ENCODE measurements around the gene FREY1.

Gene FREY1

GRCh38 chr11:45892856-45893255 is 14.2 kb downstream of the FREY1 start:
- Histone ChIP-seq H3K18ac (ENCODE audit: low read length) (no peak overlapping the region), H3K4me2 (ENCODE audit: low read length) (no peak overlapping the region), H3K4ac (ENCODE audit: low read depth, low read length) (no peak overlapping the region), H4K12ac (ENCODE audit: low read depth, low read length) (no peak overlapping the region), H3K23ac (ENCODE audit: low read length) (no peak overlapping the region), H3K27me3 (ENCODE audit: insufficient read depth, low read length) (no peaks in the 10 kb centered on the region), H3K4me3 (ENCODE audit: low read depth, low read length) (no peak overlapping the region), H2BK120ac (ENCODE audit: insufficient read depth, low read length, poor library complexity) (no peak overlapping the region), H4K91ac (ENCODE audit: low read depth, low read length) (no peak overlapping the region), H3K79me2 (ENCODE audit: control insufficient read depth, insufficient read depth, low read length, poor library complexity) (no peaks in the 10 kb centered on the region), H3K27ac (ENCODE audit: low read depth, low read length) (no peak overlapping the region), H3K4me1 (ENCODE audit: control insufficient read depth in 1 of 2, insufficient read depth in 2 of 2, low read length in 2 of 2) (no peaks in the 10 kb centered on the region), H4K8ac (ENCODE audit: low read depth, low read length) (no peak overlapping the region), H3K36me3 (ENCODE audit: control insufficient read depth in 1 of 2, insufficient read depth in 2 of 2, low read length in 2 of 2) (no peaks in the 10 kb centered on the region), H2AFZ (ENCODE audit: insufficient read depth, low read length, poor library complexity) (no peak overlapping the region), H2BK12ac (ENCODE audit: low read length) (no peak overlapping the region), H3K9me3 (ENCODE audit: insufficient read depth, low read depth, low read length) (peaks cover 4% of the 10 kb centered on the region), H2AK5ac (ENCODE audit: low read length) (no peak overlapping the region), H3K14ac (ENCODE audit: low read length) (no peak overlapping the region), H3K9ac (ENCODE audit: low read length) (no peak overlapping the region), H2BK5ac (ENCODE audit: low read depth, low read length, poor library complexity) (no peak overlapping the region), H3K79me1 (ENCODE audit: low read length) (no peaks in the 10 kb centered on the region)
- no peak for DNase-seq
- WGBS (ENCODE audit: extremely low coverage, insufficient coverage, insufficient read length), result no CpG with 5 or more reads among the region's 5 CpGs

DNA sequence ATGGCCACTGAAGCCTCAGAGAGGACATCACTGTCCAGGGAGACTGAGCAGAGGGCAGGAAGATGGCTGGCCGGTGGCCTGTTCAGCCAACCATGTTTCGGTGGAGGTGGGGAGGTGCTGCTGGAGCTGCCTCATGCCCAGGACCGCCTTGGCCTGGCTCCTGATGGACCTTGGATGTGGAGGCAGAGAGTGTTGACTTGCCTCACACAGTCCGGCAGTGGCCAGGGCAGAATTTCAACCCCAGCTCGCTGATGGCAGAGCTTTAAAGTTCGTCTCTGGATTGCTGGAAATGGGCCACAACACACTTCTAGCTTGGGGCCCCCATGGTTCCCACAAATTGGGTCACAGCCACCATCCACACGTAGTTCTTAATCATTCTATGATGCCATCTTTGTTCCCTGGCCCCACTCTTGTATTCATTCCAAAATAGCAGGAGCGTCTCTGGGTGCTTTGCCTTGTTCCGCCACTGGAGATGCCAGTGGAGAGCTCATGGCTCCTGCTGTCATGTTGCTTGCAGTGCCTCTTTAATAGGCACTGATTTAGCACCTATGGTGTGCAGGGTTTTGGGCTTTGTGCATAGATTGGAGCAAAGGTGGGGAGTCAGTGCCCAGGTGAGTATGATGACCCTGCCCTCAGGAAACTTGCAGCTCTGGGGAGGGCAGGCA is 16.1 kb downstream of the FREY1 start:
- WGBS (ENCODE audit: extremely low coverage, insufficient coverage, insufficient read length), result no CpG with 5 or more reads among the region's 9 CpGs
- H3K79me2 ChIP-seq (ENCODE audit: control insufficient read depth, insufficient read depth, low read length, poor library complexity), result no peaks in the 10 kb centered on the region

GRCh38 chr11:45889966-45890365 is 17.1 kb downstream of the FREY1 start:
- H3K9ac ChIP-seq (ENCODE audit: low read length), result no peak overlapping the region
- no peak overlapping the region for H2BK5ac ChIP-seq (ENCODE audit: low read depth, low read length, poor library complexity)
- H3K4me3 ChIP-seq (ENCODE audit: low read depth, low read length), result no peak overlapping the region
- no peak overlapping the region for H3K4me2 ChIP-seq (ENCODE audit: low read length)
- H3K79me2 ChIP-seq (ENCODE audit: control insufficient read depth, insufficient read depth, low read length, poor library complexity), result no peaks in the 10 kb centered on the region
- no peak overlapping the region for H4K91ac ChIP-seq (ENCODE audit: low read depth, low read length)
- no CpG with 5 or more reads among the region's 9 CpGs for WGBS (ENCODE audit: extremely low coverage, insufficient coverage, insufficient read length)
- no peak for DNase-seq
- H3K18ac ChIP-seq (ENCODE audit: low read length), result no peak overlapping the region
- no peak overlapping the region for H3K27ac ChIP-seq (ENCODE audit: low read depth, low read length)
- no peak overlapping the region for H2AFZ ChIP-seq (ENCODE audit: insufficient read depth, low read length, poor library complexity)
- H3K23ac ChIP-seq (ENCODE audit: low read length), result no peak overlapping the region
- no peak overlapping the region for H4K8ac ChIP-seq (ENCODE audit: low read depth, low read length)
- no peak overlapping the region for H3K14ac ChIP-seq (ENCODE audit: low read length)
- no peak overlapping the region for H2AK5ac ChIP-seq (ENCODE audit: low read length)
- H2BK12ac ChIP-seq (ENCODE audit: low read length), result no peak overlapping the region
- H3K9me3 ChIP-seq (ENCODE audit: insufficient read depth, low read depth, low read length), result peaks cover 4% of the 10 kb centered on the region
- H2BK120ac ChIP-seq (ENCODE audit: insufficient read depth, low read length, poor library complexity), result no peak overlapping the region
- no peaks in the 10 kb centered on the region for H3K36me3 ChIP-seq (ENCODE audit: control insufficient read depth in 1 of 2, insufficient read depth in 2 of 2, low read length in 2 of 2)
- H3K4ac ChIP-seq (ENCODE audit: low read depth, low read length), result no peak overlapping the region
- no peak overlapping the region for H4K12ac ChIP-seq (ENCODE audit: low read depth, low read length)
- H3K27me3 ChIP-seq (ENCODE audit: insufficient read depth, low read length), result peaks cover 9% of the 10 kb centered on the region
- peaks cover 4 to 7% of the 10 kb centered on the region in 2 experiments for H3K4me1 ChIP-seq (ENCODE audit: control insufficient read depth in 1 of 2, insufficient read depth in 2 of 2, low read length in 2 of 2)
- H3K79me1 ChIP-seq (ENCODE audit: low read length), result no peaks in the 10 kb centered on the region

More for the DNA sequence above, 16.1 kb downstream of the FREY1 start:
- Histone ChIP-seq H2BK12ac (ENCODE audit: low read length) (no peak overlapping the region), H3K27ac (ENCODE audit: low read depth, low read length) (no peak overlapping the region), H3K79me1 (ENCODE audit: low read length) (no peaks in the 10 kb centered on the region), H3K14ac (ENCODE audit: low read length) (no peak overlapping the region), H4K91ac (ENCODE audit: low read depth, low read length) (no peak overlapping the region), H3K27me3 (ENCODE audit: insufficient read depth, low read length) (peaks cover 5% of the 10 kb centered on the region), H3K4me2 (ENCODE audit: low read length) (no peak overlapping the region), H2BK5ac (ENCODE audit: low read depth, low read length, poor library complexity) (no peak overlapping the region), H2AK5ac (ENCODE audit: low read length) (no peak overlapping the region), H3K4ac (ENCODE audit: low read depth, low read length) (no peak overlapping the region), H2BK120ac (ENCODE audit: insufficient read depth, low read length, poor library complexity) (no peak overlapping the region), H3K18ac (ENCODE audit: low read length) (no peak overlapping the region), H3K36me3 (ENCODE audit: control insufficient read depth in 1 of 2, insufficient read depth in 2 of 2, low read length in 2 of 2) (no peaks in the 10 kb centered on the region), H4K12ac (ENCODE audit: low read depth, low read length) (no peak overlapping the region), H3K23ac (ENCODE audit: low read length) (no peak overlapping the region), H3K4me3 (ENCODE audit: low read depth, low read length) (no peak overlapping the region), H3K9me3 (ENCODE audit: insufficient read depth, low read depth, low read length) (peaks cover 4% of the 10 kb centered on the region), H3K4me1 (ENCODE audit: control insufficient read depth in 1 of 2, insufficient read depth in 2 of 2, low read length in 2 of 2) (peaks cover 1% of the 10 kb centered on the region in 2 experiments), H2AFZ (ENCODE audit: insufficient read depth, low read length, poor library complexity) (no peak overlapping the region), H4K8ac (ENCODE audit: low read depth, low read length) (no peak overlapping the region), H3K9ac (ENCODE audit: low read length) (no peak overlapping the region)
- no peak for DNase-seq

DNA sequence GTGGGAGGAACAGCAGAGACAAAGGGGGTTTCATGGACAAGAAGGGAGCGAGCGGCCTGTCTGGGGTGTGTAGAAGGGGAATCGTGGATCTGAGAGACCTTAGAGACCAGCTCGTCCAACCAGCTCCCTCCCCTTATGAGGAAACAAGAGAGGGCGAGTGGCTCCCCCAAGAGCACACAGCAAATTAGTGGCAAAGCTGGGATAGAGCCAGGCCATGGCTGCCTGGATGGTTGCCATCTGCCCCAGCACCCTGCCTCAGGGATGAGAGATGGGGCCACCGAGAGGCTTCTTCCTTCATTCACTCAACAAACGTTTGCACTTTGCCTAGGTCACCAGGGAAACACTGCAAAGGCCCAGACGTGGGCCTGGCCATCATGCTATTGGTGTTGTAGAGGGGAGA is 17.5 kb downstream of the FREY1 start:
- H3K36me3 ChIP-seq (ENCODE audit: control insufficient read depth in 1 of 2, insufficient read depth in 2 of 2, low read length in 2 of 2), result no peaks in the 10 kb centered on the region
- H4K8ac ChIP-seq (ENCODE audit: low read depth, low read length), result no peak overlapping the region
- H3K27ac ChIP-seq (ENCODE audit: low read depth, low read length), result no peak overlapping the region
- no peak overlapping the region for H2BK12ac ChIP-seq (ENCODE audit: low read length)
- H3K4me2 ChIP-seq (ENCODE audit: low read length), result no peak overlapping the region
- H3K79me2 ChIP-seq (ENCODE audit: control insufficient read depth, insufficient read depth, low read length, poor library complexity), result no peaks in the 10 kb centered on the region
- H2BK5ac ChIP-seq (ENCODE audit: low read depth, low read length, poor library complexity), result no peak overlapping the region
- no peaks in the 10 kb centered on the region for H3K79me1 ChIP-seq (ENCODE audit: low read length)
- H2BK120ac ChIP-seq (ENCODE audit: insufficient read depth, low read length, poor library complexity), result no peak overlapping the region
- H3K18ac ChIP-seq (ENCODE audit: low read length), result no peak overlapping the region
- H3K9ac ChIP-seq (ENCODE audit: low read length), result no peak overlapping the region
- no peak overlapping the region for H3K4ac ChIP-seq (ENCODE audit: low read depth, low read length)
- WGBS (ENCODE audit: extremely low coverage, insufficient coverage, insufficient read length), result no CpG with 5 or more reads among the region's 8 CpGs
- no peak for DNase-seq
- H3K4me3 ChIP-seq (ENCODE audit: low read depth, low read length), result no peak overlapping the region
- H3K9me3 ChIP-seq (ENCODE audit: insufficient read depth, low read depth, low read length), result peaks cover 4% of the 10 kb centered on the region
- H3K23ac ChIP-seq (ENCODE audit: low read length), result no peak overlapping the region
- H3K27me3 ChIP-seq (ENCODE audit: insufficient read depth, low read length), result peaks cover 9% of the 10 kb centered on the region
- no peak overlapping the region for H4K91ac ChIP-seq (ENCODE audit: low read depth, low read length)
- H3K14ac ChIP-seq (ENCODE audit: low read length), result no peak overlapping the region
- no peak overlapping the region for H2AK5ac ChIP-seq (ENCODE audit: low read length)
- no peak overlapping the region for H2AFZ ChIP-seq (ENCODE audit: insufficient read depth, low read length, poor library complexity)
- H4K12ac ChIP-seq (ENCODE audit: low read depth, low read length), result no peak overlapping the region
- peaks cover 4 to 7% of the 10 kb centered on the region in 2 experiments for H3K4me1 ChIP-seq (ENCODE audit: control insufficient read depth in 1 of 2, insufficient read depth in 2 of 2, low read length in 2 of 2)
